ENCODE measurements around the gene ANKRD11.
"Not testable (repeated sequence)": the region's sequence is repeated elsewhere in the genome, so short reads cannot be mapped to it uniquely, and the experiment has no call there.

Gene ANKRD11

DNA sequence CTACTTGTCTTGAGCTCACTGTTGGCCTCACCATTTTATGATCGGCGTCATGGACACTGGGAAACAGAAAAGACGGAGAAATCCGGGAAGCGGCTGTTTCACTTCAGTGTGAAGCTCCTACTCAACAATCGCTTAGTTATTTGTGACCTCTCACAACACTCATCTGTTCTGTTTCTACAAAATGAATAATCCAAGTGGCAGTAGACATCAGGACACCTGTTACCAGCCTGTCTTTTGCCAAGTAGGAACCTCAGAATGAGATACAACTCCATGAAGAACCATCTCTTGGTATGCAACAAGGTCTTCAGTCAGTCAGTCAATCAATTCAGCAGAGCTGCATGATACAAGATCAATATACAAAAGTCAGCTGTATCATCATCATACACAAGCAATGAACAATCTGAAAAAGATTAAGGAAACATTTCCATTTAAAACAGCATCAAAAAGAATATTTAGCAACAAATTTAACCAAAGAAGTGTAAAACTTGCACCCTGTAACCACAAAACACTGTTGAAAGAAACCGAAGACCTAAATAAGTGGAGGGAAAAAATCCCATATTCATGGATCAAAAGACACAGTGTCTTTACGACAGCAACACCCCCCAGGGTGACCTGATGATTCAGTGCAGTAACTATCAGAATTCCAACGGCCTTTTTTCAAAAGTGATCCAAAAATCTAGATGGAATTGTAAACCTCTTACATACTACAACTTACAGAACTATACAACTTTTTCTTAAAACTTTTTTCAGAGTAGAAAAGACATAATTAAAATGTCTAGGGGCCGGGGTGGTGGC lies 63.4 kb downstream of the ANKRD11 start:
- DNase-seq = peak; percentile 68

DNA sequence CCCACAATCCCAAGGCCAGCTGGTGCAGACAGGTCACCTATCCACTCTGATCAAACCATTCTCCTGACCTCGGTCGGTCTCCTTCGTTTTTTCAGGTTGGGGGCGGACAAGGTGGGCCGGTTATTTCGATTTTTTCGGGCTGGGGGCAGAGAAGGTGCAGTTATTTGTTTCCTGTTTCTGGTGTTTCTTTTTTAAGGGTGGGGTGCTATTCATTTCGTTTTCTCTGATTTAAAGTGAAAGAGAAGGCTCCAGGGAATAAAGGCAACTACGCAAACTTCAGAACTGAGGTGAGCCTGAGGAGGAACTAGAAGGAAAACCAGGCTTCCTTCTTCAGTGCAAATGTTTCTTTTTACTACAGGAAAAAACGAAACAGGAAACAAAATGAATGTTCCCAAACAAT lies 64.8 kb downstream of the ANKRD11 start:
- no peak for DNase-seq

DNA sequence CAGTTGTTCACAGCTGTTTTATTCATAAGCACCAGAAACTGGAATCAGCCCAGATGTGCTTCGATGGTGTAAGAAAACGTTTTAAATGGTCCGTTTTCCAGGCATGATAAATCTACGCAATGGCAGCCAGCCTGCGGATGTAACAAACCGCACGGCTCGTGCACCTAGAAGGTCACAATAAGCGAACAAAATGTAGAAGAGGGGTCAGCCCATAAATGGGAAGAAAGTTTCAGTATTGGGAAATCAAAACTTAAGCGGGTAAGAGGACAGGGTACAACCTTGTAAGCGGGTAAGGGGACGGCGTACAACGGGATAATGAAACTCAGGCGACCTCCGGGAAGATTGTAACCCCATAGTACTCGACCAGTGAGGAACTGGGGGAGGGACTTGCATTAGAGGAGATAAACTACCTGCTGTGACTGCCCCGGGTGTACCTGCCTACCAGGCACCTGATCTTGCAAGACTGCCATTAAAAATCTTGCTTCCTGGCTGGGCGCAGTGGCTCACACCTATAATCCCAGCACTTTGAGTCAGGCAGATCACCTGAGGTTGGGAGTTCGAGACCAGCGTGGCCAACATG lies 66.6 kb downstream of the ANKRD11 start:
- no peak for DNase-seq

DNA sequence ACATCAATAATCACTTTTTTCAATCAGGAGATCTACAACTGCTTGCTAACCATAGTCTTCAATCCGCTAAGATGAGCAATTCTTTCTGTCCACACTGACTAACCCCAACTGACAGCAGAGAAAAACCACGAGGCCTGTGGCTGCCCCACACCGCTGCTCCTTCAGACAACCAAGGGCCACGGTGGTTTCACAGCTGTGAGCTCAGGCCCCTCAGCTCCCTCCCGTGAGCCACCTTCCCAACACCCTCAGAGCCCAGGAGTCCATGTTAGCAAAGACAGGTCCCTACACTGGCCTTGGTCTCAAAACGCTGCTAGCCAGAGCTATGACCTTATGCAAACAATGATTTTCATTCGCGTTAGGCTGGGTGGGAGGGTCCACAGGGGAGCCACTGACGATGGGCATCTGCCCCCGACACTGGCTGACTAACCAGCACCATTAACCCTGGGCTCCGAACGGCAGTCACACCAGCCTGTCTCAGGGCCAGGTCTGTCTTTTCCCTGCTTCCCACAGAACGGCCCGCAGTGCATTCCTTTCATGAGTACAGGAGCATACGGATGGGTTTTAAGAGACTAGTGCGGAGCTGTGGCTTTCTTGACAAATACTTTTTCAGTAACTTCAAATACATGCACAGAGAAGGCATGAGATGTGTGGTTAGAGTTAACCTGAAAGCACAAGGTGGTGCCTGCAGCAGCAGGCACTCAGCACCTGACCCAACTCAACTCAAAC lies 67.3 kb downstream of the ANKRD11 start:
- peak; percentile 72 for DNase-seq

DNA sequence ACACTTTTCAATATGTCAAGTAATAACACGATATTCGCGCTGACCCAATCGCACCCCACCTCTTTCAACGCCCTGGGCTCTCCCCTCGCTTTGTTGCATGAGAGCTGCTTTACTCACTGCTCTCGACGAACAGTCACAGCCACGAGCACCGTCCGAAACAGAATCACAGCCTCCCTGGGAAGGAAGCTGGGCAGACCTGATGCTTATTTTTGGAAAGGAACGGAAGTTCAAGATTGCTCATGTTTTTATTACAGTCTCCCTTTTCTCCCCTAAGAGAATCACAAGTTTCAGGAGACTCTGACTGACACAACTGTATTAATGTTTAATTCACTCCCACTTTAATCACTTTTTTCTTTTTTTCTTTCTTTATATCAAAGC lies 67.8 kb downstream of the ANKRD11 start:
- DNase-seq = peak; percentile 51

DNA sequence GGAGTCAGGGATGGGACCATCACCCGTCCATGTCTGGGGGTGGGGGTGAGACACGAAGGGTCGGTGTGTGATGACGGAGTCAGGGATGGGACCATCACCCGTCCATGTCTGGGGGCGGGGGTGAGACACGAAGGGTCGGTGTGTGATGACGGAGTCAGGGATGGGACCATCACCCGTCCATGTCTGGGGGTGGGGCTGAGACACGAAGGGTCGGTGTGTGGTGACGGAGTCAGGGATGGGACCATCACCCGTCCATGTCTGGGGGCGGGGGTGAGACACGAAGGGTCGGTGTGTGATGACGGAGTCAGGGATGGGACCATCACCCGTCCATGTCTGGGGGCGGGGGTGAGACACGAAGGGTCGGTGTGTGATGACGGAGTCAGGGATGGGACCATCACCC lies 69.1 kb downstream of the ANKRD11 start:
- not testable (repeated sequence) for DNase-seq

DNA sequence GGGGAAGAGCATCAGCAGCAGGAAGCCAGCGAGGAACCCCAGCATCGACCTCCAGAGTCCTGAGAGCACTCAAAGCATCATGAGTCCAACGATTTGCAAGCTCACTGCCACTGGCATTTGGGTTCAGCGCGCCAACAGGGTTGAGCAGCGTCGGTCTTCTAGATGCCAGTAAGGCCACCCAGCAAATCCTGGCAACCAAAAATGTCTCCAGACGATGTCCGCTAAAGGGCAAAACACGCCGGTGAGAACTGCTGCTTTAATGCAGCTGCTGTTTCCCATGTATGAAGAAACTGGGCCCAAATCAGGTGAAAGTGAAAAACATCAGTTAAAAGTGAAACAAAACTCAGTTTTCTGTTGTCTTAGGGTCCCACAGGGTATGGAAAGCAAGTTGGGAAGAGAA lies 70.2 kb downstream of the ANKRD11 start:
- DNase-seq = no peak

DNA sequence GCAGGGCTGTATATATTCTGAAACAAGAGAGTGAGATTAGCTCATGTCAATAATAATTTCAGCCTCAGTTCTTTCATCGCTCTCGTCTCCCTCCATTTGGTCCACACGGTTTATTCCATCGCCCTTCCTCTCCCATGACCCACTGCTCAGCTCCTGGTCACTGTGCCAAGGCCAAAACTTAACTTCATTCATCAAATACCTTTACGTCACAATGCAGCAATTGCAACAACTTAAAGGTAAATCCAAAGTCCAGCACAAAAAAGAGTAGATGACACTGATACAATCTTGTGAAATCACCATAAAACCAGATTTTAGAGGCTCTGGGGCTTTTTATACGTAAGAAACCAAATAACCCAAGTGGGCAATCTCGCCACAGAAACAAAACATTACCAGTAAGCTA lies 72.0 kb downstream of the ANKRD11 start:
- DNase-seq = no peak

DNA sequence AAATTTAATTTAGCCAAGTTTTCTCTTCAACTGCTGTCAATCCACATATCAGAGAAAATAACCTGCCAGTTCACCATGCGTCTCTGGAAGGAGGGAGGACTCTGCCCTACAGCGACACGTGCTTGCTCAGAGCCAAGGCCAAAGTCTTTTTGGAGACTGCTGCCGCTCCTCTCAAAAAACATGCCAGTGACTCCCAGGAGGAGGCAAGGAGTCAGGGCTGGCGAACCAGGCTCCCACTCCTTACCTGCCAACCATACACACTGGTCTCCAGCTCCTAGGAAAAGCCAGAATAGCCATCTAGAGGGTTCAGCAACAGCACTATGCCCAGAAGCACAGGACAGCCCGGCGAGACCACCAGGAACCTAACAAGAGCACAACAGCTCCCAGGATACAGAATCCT lies 73.0 kb downstream of the ANKRD11 start:
- DNase-seq = no peak

DNA sequence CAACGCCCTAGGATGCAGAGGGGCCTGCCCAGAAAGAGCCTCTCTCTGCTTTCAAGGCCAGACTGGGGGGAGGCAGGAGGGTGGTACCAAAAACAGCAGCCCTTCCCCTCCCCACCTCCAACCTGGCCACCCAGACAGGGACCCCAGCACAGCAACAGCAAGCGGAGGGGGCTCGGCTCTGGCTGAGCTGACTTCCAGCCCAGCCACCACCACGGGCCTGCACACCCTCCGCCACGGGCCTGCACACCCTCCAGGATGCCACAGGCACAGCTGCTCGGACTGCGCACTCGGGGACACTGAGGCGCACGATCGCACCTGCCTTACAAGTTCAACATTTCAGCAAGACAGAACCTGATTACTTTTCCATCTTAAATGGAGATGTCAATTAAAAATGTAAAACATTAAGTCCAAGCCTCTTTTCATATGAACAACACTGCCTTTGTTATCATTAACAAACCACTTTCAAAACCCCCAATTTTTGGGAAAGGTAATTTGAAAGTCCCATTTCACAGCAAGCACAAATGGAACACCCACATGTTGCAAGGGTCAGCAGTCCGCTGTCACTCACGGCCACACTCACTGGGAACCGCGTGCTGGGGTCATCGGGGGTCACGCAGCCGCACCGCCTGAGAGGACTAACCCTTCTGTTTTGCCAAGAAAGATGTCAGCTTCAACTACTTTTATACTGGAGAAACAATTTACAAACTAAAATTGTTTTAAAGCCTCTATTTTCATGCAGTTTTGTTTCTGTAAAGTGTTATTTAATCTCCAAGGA lies 76.4 kb downstream of the ANKRD11 start:
- no peak for DNase-seq

DNA sequence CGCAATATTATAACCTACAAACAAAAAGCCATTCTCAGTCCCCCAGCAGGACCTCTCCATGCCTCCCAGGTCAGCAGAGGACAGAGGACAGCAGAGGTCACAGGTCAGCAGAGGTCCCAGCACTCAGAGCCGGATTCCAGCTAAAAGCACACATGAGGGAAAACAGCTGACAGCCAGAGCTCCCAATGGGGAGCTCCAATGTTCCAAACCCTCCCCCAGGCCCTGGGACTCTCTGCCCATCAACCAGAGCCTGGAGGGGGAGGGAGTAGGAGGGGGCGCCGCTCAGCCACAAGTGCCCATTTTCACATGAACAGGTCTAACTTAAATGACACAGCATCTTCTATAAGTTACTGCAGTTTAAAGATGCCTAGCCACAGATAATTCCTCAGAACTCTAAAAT lies 77.5 kb downstream of the ANKRD11 start:
- DNase-seq = peak; percentile 22

DNA sequence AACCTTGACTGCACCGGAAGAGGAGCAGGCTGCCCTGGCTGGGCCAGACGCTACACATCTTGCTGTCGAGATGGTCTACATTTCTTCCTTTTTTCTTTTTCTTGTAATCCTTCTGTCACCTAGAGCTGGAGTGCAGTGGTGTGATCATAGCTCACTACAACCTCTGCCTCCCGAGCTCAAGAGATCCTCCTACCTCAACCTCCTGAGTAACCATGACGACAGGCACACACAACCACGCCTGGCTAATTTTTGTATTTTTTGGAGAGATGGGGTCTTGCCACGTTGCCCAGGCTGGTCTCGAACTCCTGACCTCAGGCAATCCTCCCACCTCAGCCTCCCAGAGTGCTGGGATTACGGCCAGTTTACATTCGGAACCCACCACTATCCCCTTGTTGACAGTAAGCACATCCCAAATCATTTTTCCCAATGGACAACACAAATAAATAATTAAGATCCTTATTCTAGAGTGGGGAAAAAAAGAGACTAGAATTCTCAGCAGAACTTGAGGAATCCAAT lies 79.0 kb downstream of the ANKRD11 start:
- no peak for DNase-seq

DNA sequence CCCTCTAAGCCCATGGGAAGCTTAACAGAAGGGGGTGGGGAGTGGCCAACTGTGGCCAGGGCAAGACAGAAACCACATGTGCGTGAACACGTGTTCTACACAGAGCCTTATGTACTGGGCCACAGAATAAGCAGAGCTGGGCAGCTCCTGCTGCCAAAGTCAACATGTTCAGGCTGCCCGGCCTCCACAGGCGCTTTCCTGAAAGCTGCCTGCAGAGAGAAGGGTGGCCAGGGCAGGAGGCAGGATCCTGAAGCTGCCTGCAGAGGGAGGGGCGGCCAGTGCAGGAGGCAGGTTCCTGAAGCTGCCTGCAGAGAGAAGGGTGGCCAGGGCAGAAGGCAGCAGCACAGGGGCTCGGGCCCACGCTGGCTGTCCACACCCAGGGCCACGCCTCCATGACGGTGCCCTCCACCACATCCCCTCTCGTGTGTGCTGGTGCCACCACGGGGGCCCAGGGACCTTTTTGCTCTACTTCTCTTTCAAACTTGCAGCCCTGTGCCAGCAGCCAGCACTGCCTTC lies 79.5 kb downstream of the ANKRD11 start:
- DNase-seq = peak; percentile 92

DNA sequence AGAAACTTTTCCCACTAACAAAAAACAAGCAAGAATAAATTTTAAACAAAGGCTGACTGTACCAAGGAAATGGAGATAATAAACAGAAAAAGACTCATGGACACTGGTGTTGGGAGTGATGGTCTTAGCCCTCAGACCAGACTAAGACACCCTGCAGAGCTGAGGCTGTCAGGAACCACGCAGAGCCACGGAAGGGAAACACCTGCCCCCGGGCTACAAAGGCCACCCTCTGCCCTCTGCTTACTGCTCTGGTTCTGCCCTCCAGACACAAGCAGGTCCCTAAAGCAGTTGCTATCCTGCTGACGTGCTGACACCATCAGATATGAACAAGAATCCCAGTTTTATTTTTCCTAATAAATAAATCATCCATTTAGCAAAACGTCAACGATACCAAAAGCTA lies 80.0 kb downstream of the ANKRD11 start:
- DNase-seq = no peak

DNA sequence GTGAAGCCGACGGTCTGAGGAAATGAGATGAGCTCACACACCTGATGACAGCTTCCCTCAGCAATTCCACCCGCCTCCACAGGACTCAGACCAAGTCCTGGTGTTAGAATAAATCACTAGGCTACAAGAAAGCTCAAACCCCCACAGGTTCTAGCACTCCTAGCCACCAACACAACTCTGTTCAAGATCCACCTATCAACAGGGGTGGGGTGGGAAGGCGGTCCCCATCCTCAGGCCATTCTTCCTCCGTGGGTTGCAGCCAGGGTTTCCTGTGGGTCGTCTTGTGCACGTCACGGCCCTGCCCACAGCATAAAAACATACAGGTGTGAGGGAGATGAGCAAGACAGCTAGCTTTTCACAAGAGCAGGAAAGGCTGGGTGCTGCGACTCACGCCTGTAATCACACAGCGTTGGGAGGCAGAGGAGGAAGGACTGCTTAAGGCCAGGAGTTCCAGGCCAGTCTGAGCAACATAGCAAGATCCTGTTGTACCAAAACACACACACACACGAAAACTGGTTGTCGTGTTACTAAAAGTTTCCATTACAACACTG lies 81.1 kb downstream of the ANKRD11 start:
- DNase-seq = no peak

DNA sequence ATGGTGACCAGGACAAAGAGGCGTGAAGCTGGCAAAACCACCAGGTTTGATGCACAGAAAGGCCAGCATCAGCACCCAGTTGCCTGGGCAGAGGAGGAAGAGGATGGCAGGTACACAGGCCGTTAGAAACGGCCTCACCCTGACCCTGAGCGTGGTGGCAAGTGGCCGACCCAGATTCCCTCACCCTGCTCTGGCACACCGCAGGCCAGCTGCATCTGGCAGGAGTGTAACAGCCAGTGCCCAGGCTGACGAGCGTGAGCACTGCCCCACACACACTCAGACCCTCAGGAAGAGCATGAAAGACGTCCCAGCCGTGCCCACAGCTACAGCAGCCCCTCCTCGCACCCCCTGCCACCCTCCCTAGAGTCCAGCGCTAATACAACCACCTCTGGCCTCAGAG lies 82.0 kb downstream of the ANKRD11 start:
- no peak for DNase-seq

DNA sequence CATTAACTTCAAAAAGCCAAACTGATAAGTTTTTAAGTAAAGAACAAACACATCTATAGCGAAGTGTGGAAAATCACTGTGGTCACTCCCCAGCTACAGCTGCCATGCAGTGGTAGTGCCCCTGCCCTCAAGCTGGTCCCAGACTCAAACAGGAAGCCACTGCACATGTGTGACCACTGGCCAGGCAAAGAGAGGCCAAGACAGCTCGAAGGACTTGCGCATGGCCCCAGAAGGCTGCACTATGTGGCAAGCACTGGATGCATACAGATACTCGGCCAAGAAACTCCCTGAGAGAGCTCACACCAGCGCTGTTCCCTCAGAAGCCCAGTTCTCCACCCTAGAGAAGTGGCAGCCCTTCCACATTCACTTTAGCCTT lies 82.4 kb downstream of the ANKRD11 start:
- no peak for DNase-seq

DNA sequence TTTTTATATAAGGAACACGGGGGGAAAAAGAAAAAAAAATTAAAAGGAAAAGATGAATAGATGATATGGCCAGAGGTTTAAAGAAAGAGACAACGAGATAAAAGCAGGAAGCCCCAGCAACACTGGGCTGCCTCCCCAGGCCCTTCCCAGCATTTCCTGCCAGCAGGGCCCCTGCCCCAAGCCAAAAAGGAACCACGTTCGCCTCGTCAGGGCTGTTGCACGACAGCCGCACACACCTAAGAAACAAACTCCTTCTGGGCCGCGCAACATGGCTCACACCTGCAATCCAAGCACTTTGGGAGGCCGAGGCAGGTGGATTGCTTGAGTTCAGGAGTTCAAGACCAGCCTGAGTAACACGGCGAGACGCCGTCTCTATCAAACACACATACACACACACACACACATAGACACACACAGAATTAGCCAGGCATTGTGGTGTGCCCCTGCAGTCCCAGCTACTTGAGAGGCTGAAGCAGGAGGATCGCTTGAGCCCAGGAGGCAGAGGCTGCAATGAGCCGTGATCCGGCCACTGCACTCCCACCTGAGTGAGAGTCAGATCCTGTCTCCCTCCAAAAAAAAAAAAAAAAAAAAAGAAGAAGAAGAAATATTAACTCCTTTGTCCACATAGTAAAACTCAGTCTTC lies 83.0 kb downstream of the ANKRD11 start:
- no peak for DNase-seq

DNA sequence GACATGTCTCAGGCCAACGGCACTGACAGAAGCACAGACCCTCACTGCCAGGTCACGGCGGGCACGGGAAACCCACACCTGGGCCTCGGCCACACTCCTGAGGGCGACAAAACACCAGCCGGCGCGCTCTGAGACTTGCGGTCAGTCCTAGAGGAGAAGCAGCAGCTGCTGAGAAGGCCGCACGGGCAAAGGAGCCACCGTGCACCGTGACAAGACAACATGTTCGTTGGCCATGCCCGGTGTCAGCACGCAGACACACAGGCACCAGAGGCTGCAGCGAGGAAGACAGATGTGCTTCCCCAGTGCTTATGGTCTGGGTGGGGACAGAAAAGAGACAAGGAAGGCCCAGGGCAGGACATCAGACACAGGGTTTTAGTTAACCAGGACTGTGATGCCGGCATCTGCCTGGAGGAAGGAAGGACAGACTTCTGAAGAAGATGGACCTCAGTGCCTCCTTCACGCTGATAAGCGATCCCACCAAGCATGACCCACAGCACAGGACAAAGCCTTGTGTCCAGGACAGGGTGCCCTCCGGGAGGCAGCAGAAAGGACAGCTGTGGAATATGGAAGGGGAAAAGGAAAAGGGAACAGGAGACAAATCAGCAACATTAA lies 84.0 kb downstream of the ANKRD11 start:
- no peak for DNase-seq

DNA sequence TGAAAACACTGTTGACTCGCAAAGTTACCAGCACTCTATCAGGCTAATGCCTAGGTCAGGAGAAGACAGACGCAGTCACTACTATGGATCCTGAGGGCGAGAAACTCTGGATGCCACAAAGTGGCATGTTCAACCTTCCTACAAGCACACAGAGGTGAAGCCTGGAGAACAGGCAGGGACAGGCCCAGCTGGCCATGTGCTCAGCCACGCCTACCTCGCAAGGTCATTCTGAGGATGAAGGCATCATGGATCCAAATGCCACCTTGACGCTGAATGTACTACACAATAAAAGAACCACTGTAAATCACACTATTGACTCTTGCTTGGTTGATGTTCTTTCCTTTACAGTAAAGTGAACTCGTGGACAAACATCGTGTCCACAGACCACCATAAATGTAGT lies 85.8 kb downstream of the ANKRD11 start:
- DNase-seq = no peak

DNA sequence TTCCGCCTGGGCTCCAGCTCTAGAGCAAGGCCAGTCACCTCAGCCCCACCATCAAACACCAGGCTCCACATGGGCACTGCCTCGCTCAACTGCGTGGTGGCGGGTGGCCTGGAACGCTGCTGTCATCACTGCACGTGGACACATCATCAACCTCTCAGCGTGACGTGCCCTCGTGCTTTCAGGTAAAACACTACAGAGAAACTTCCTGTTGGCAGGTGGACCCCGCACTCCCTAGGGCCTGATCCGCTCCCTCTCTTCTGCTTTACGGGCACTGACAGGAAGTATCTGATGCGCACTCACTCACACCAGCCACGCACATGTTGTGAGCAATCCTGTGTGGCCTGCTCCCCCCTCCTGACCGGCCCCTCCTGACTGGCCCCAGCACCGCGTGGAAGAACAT lies 87.4 kb downstream of the ANKRD11 start:
- no peak for DNase-seq
